Cardiac fibroblast (primary cell): Measurements from ENCODE around the gene MACROD2.

Source experiments
- DNase-seq, 2 donors: peaks; one replicate each; pipeline versions ENCODE4 v3.0.0 to v3.0.0-alpha.2; 2010; ENCODE audit warnings: low read depth in 2 of 2
- H3K4me3 ChIP-seq, 2 donors: replicated peaks in 1 of 2; 1 replicate in 1 of 2; 2 replicates in 1 of 2; pipeline ENCODE4 v1.5.1; 2011; ENCODE audit warnings: low read depth in 2 of 2, low read length in 2 of 2, mild to moderate bottlenecking in 2 of 2, moderate library complexity in 1 of 2
- CTCF ChIP-seq: IDR thresholded peaks from one replicate; pipeline ENCODE4 v1.5.1; 2011; ENCODE audit warnings: low read depth, mild to moderate bottlenecking, low read length, inconsistent platforms

MACROD2 gene

DNA sequence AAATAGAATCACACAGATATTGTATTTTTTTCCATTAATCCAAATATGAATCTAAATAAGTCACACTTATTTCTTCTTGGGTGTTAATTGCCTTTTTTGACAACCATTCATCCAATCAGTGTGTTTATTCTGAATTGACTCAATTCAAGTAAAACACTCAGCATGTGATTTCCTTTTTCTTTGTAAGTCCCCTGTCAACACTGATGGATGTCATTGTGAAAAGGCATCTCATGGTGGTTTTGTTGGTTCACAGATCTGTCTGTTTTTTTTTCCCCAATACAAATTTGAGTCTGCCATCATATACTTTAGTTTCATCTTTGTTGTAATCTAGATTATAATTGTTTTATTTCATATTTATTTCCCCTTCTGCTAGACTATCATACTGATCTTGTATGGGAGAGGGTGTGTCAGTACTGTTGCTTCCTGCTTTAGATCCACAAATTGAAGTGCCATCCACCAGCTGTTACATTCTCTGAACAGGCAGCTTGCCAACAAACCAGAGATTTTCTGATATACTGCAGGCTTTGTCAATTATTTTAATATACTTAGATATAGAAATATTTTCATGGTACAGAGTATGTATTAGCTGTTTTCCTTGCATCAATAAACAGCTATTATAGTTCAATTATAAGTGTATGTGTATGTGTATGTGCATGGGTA, 406.3 kb downstream of the MACROD2 start:
- no peak for DNase-seq
- no peak overlapping the region for H3K4me3 ChIP-seq
- TF ChIP-seq CTCF = no peak

DNA sequence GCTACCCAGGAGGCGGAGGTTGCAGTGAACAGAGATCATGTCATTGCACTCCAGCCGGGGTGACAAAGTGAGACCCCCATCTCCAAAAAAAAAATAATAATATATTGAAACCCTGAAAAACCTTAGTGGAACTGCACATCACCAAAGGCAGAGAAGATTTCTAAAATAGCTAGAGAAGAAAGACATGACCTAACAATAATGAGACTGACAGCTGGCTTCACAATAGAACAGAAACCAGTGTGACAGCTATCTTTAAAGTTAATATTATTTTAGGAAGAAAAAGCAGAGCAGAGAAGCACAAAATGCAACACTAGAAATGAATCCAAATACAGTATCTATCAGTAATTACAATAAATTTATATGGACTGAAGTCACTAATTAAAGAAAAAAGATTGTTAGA, 409.2 kb downstream of the MACROD2 start:
- no peak overlapping the region for H3K4me3 ChIP-seq
- TF ChIP-seq CTCF = no peak
- DNase-seq = no peak

DNA sequence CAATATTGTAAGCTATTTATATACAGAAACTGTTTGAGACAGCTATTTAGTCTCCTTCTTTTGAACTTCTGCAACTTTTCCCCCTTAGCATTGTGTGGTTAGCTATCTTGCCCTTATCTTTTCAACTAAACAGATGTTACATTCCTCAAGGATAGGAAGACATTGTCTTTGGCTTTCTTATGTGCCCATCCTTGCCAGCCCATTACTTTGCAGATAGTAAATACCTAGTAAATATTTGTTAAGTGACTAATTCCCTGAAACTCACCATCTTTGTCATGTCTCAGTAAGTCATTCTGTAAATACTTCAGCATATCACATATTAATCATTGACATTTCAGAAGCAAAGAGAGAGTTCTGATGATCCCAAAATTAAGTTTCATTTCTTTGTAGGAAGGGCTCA, 411.2 kb downstream of the MACROD2 start:
- H3K4me3 ChIP-seq = no peak overlapping the region
- no peak for TF ChIP-seq CTCF
- peak; percentile 11 to 18 for DNase-seq

- H3K4me3 ChIP-seq = no peak overlapping the region
- no peak for TF ChIP-seq CTCF
- DNase-seq = no peak
Observed at GRCh38 chr20:14407336-14407735, 412.0 kb downstream of the MACROD2 start.

GRCh38 chr20:14410869-14411555, 415.7 kb downstream of the MACROD2 start:
- no peak for DNase-seq
- no peak overlapping the region for H3K4me3 ChIP-seq
- TF ChIP-seq CTCF = no peak

DNA sequence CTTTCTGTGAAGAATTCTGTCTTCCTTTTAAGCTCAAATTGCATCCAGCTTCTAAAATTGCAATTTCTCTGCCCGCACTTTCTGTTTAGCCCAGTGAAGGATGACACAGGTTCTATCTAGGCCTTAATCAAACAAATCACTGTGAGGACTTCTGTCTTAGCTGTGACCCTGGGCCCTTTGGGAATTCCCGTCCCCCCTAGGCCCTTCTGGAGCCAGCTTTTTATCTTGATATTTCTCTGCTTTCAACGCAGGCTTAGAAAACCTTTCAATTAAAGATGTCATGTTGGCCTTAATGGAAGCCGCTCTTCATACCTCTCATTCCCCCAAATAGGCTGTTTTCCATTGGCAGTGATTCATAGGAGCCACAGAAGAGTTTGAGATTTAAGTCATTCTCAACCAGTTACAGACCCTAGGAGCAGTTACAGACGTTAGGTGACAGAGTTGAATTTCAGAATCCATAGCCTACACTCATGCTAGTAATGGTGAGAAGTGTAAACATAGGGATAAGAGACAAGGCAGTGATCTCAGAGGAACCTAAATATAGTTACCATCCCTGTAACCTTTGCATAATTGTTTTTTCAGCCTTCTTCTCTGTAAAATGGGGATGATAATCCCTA, 416.9 kb downstream of the MACROD2 start:
- no peak for TF ChIP-seq CTCF
- DNase-seq = no peak
- no peak overlapping the region for H3K4me3 ChIP-seq
